ENCODE results near the gene MYO18A.

MYO18A gene

DNA sequence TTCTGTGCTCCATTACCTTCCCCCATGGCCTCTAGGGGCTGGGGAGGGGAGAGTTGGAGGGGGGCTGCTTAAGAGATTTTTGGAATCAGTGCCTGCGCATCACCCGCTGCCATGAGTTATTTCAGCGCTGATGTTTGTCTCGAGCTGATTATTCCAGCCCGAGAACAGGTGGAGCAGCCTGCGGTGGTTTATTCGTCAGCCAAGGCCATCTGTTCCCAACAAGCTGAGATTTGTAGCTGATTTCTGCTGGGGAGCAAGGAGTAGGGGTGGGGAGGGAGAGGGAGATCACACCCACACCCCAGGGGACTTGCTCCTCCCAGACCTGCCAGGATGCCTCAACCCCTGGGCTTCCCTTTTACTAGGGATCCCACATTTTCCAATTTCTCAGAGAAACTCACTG lies 114.2 kb downstream of the MYO18A start:
- Mint-ChIP-seq H3K27ac (peak overlapping the region; percentile 74), H3K4me3 (no peak overlapping the region), H3K9me3 (no peaks in the 10 kb centered on the region), H3K27me3 (peaks cover 2% of the 10 kb centered on the region), H3K4me1 (ENCODE audit: low read depth) (peaks cover 79% of the 10 kb centered on the region), H3K36me3 (ENCODE audit: low read depth) (peaks cover 10% of the 10 kb centered on the region)
- intact Hi-C loops (cut with micrococcal nuclease), result loop anchor here (5.0 kb wide), 1 partner anchor 34 kb away; no protein-coding TSS in a partner anchor

DNA sequence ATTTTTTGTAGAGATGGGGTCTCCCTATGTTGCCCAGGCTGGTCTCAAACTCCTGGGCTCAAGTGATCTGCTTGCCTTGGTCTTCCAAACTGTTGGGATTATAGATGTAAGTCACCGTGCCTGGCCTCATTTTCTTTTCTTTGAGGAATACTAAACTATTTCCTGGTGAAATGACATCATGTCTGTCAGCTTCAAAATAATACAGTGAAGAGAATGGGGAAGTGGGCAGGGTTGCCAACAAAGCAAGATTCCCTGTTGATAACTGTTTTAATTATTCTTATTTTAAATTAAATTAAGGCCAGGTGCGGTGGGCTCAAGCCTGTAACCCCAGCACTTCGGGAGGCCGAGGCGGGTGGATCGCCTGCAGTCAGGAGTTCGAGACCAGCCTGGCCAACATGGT lies 116.2 kb downstream of the MYO18A start:
- intact Hi-C loops (cut with micrococcal nuclease), result no loop called here
- H3K27me3 Mint-ChIP-seq, result peaks cover 2% of the 10 kb centered on the region
- H3K36me3 Mint-ChIP-seq (ENCODE audit: low read depth), result peaks cover 10% of the 10 kb centered on the region
- peaks cover 82% of the 10 kb centered on the region for H3K4me1 Mint-ChIP-seq (ENCODE audit: low read depth)
- no peaks in the 10 kb centered on the region for H3K9me3 Mint-ChIP-seq
- no peak overlapping the region for H3K4me3 Mint-ChIP-seq
- H3K27ac Mint-ChIP-seq, result peak overlapping the region; percentile 89

DNA sequence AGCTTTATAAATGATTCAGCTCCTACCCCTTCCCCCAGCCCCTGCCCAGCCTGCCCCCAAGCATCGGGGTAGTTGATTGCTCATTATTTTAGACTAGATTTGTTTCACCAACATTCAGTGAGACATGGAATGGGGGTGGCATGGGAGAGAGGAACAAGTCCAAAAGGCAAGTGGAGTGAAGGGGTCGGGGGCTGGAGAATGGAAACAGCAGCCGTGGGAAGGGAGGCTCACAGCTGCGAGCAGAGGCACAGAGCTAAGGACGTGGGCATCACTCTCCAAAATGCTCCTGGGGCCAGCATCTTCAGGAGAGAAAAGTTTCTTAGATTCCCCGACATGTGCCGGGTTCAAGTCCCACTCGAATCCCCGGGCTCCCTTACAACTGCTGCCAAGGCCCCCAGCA lies 118.0 kb downstream of the MYO18A start:
- H3K4me1 Mint-ChIP-seq (ENCODE audit: low read depth), result peaks cover 83% of the 10 kb centered on the region
- intact Hi-C loops (cut with micrococcal nuclease), result no loop called here
- peak overlapping the region; percentile 89 for H3K27ac Mint-ChIP-seq
- no peak overlapping the region for H3K4me3 Mint-ChIP-seq
- H3K27me3 Mint-ChIP-seq, result peaks cover 2% of the 10 kb centered on the region
- peaks cover 10% of the 10 kb centered on the region for H3K36me3 Mint-ChIP-seq (ENCODE audit: low read depth)
- no peaks in the 10 kb centered on the region for H3K9me3 Mint-ChIP-seq

DNA sequence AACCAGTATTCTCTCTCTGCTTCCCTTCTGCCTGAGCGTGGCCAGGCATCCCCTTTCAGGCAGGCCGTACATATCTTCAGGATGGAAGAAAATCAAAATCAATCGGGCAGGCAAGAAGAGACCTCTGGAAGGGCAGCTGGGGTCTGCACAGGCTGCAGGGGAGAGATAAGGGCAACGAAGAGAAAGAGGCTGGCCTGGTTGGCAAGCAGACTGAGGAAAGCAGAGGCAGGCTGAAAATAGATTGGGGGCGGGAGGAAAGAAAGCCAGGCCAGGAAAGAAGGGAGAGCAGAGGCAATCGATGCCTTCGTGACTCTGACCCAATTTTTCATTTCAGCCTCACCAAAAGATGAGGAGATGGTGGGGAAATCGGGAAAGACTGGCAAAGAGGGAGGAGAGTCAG lies 119.2 kb downstream of the MYO18A start:
- peaks cover 6% of the 10 kb centered on the region for H3K27me3 Mint-ChIP-seq
- peaks cover 71% of the 10 kb centered on the region for H3K4me1 Mint-ChIP-seq (ENCODE audit: low read depth)
- intact Hi-C loops (cut with micrococcal nuclease), result no loop called here
- H3K36me3 Mint-ChIP-seq (ENCODE audit: low read depth), result peaks cover 10% of the 10 kb centered on the region
- no peaks in the 10 kb centered on the region for H3K9me3 Mint-ChIP-seq
- H3K4me3 Mint-ChIP-seq, result no peak overlapping the region
- peak overlapping the region; percentile 89 for H3K27ac Mint-ChIP-seq

DNA sequence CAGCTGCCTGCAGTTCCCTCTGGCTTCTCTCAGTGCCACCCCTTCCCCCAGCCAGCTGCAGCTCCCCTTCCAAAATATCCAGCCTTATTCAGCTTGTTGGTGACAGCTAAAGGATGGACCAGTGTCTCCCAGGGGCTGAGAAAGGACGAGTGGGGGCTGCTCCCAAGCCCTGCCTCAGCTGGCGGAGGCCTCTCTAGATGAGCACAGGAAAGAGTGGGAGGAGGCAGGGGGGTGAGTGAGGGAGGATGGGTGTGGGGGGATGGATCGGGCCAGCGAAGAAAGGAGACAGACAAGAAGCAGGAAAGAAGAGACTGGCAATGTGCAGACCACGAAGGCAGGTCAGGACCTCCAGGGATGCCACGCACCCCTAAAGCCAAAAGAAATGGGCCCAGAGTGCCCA lies 119.7 kb downstream of the MYO18A start:
- Mint-ChIP-seq H3K27me3 (peaks cover 9% of the 10 kb centered on the region), H3K4me1 (ENCODE audit: low read depth) (peaks cover 66% of the 10 kb centered on the region), H3K4me3 (peak overlapping the region; percentile 27), H3K36me3 (ENCODE audit: low read depth) (peaks cover 10% of the 10 kb centered on the region), H3K9me3 (no peaks in the 10 kb centered on the region), H3K27ac (peak overlapping the region; percentile 89)
- intact Hi-C loops (cut with micrococcal nuclease), result no loop called here

DNA sequence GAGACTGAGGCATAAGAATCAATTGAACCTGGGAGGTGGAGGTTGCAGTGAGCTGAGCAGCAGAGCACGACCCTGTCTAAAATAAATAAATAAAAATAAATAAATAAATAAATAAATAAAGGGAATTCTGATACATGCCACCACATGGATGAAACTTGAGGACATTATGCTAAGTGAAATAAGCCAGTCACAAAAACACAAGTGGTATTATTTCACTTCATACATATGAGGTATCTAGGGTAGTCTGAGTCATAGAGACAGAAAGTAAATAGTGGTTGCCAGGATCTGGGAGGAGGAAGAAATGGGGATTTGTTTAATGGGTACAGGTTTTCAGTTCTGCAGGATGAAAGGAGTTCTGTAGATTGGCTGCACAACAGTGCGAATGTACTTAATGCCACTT lies 120.9 kb downstream of the MYO18A start:
- H3K4me1 Mint-ChIP-seq (ENCODE audit: low read depth), result peaks cover 54% of the 10 kb centered on the region
- intact Hi-C loops (cut with micrococcal nuclease), result no loop called here
- peaks cover 10% of the 10 kb centered on the region for H3K36me3 Mint-ChIP-seq (ENCODE audit: low read depth)
- no peak overlapping the region for H3K4me3 Mint-ChIP-seq
- H3K9me3 Mint-ChIP-seq, result no peaks in the 10 kb centered on the region
- H3K27ac Mint-ChIP-seq, result peak overlapping the region; percentile 89
- peaks cover 9% of the 10 kb centered on the region for H3K27me3 Mint-ChIP-seq

DNA sequence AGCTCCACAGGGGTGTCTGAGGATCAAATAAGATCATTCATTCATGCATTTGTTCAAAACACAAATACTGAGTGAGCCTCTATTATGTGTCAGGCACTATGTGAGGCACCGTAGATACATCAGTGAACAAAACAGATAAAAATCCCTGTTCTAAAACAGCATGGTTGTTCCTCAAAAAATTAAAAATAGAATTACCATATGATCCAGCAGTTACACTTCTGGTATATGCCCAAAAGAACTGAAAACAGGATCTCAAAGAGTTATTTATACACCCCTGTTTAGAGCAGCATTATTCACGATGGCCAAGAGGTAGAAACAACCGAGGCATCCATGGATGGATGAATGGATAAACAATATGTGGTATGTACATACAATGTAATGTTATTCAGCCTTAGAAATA lies 121.8 kb downstream of the MYO18A start:
- intact Hi-C loops (cut with micrococcal nuclease), result no loop called here
- Mint-ChIP-seq H3K4me1 (ENCODE audit: low read depth) (peaks cover 49% of the 10 kb centered on the region), H3K9me3 (no peaks in the 10 kb centered on the region), H3K27ac (peak overlapping the region; percentile 41), H3K27me3 (peaks cover 9% of the 10 kb centered on the region), H3K4me3 (peak overlapping the region; percentile 8), H3K36me3 (ENCODE audit: low read depth) (peaks cover 10% of the 10 kb centered on the region)

DNA sequence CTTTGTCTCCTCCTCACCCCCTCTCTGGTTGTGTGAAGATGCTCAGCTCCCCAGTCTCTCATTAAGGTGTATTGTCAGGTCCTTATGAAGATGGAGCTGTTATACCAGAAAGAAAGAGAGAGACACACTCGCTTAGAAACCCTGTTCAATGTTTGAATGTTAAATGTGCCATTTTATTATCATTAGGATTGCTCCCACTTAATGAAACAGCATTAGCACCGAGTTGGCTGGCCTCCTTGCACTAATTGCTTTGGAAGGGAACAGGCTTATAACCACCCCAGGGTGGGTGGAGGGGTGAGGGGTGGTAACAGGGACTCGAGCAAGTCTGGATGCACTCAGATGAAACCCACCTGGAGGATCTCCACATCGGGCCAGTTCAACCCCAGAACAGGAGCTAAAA lies 122.8 kb downstream of the MYO18A start:
- H3K4me1 Mint-ChIP-seq (ENCODE audit: low read depth), result peaks cover 40% of the 10 kb centered on the region
- no peak overlapping the region for H3K4me3 Mint-ChIP-seq
- H3K27me3 Mint-ChIP-seq, result peaks cover 9% of the 10 kb centered on the region
- H3K36me3 Mint-ChIP-seq (ENCODE audit: low read depth), result peaks cover 4% of the 10 kb centered on the region
- H3K27ac Mint-ChIP-seq, result peak overlapping the region; percentile 27
- intact Hi-C loops (cut with micrococcal nuclease), result no loop called here
- H3K9me3 Mint-ChIP-seq, result no peaks in the 10 kb centered on the region

DNA sequence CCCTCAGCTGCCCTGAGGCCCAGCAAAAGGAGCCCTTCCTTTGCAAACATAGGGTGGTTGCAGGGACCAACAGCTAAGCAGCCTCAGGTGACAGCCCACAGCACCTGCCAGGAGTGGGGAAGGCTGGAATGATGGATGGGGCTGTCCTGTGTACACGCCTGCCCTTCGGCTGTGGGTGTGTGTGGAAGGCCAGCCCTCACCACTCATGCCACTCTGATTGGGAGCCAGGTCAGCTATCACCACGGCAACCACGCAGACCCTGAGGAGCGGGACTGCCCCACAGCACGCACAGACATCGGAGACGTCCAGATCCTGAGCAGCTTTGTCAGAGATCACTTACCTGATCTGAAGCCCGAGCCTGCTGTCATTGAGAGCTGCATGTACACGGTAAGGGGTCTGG lies 125.4 kb downstream of the MYO18A start:
- peaks cover 24% of the 10 kb centered on the region for H3K4me1 Mint-ChIP-seq (ENCODE audit: low read depth)
- intact Hi-C loops (cut with micrococcal nuclease), result no loop called here
- H3K27me3 Mint-ChIP-seq, result peaks cover 7% of the 10 kb centered on the region
- H3K27ac Mint-ChIP-seq, result no peak overlapping the region
- H3K9me3 Mint-ChIP-seq, result no peaks in the 10 kb centered on the region
- H3K4me3 Mint-ChIP-seq, result no peak overlapping the region
- no peaks in the 10 kb centered on the region for H3K36me3 Mint-ChIP-seq (ENCODE audit: low read depth)

DNA sequence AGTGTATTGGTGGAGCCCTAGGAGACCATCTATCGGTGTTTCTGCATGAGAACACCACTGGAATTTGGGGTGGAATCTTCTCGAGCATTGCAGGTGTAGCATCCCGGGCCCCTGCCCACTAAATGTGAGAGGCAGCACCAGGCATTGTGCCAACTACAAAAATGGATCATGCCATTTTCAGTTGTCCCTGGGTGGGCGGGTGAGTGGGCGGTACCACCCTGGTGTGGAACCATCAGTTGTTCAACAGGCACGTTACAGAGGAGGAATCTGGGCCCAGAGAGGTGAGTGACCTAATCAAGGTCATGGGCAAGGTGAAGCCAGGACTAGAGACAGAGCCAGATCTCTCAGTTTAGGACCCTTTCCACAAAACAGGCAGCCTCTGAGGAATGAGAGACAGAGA lies 128.5 kb downstream of the MYO18A start:
- intact Hi-C loops (cut with micrococcal nuclease), result no loop called here
- H3K4me1 Mint-ChIP-seq (ENCODE audit: low read depth), result peaks cover 26% of the 10 kb centered on the region
- peaks cover 13% of the 10 kb centered on the region for H3K27me3 Mint-ChIP-seq
- no peak overlapping the region for H3K4me3 Mint-ChIP-seq
- H3K27ac Mint-ChIP-seq, result peak overlapping the region; percentile 32
- H3K36me3 Mint-ChIP-seq (ENCODE audit: low read depth), result no peaks in the 10 kb centered on the region
- H3K9me3 Mint-ChIP-seq, result no peaks in the 10 kb centered on the region

DNA sequence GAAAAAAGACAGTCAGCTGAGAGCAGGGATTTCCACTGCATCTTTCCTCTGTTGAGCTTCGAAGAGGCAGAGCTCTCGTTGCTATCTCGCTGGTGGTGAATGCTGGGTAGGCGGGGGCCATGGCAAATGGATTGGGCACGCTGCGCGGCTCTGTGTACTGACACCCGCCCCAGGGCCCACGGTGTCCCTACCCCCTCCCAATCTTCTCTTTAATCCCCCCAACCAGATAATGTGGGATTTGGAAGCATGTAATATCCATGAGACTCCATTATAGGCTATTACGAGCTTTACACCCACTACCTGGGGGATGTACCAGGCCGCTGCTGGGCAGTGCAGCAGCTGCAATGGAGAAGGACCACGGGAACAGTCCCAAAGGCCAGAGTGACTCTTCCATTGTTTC lies 129.0 kb downstream of the MYO18A start:
- intact Hi-C loops (cut with micrococcal nuclease), result no loop called here
- Mint-ChIP-seq H3K9me3 (no peaks in the 10 kb centered on the region), H3K4me1 (ENCODE audit: low read depth) (peaks cover 31% of the 10 kb centered on the region), H3K36me3 (ENCODE audit: low read depth) (no peaks in the 10 kb centered on the region), H3K4me3 (no peak overlapping the region), H3K27ac (no peak overlapping the region), H3K27me3 (peaks cover 9% of the 10 kb centered on the region)

DNA sequence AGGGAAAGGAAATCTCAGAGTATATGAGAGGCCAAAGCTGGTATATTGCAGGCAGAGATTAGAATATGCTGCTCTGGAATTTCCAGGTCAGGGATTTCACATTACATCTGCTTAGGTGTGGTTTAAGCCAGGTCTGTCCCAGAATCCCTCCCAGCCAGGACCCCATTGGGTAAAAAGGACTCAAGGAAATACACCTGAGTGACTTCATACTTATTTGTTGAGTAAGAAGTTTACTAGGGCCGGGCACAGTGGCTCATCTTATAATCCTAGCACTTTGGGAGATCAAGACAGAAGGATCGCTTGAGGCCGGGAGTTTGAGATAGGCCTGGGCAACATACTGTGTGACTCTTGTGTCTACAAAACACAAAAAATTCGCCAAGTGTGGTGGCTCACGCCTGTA lies 130.0 kb downstream of the MYO18A start:
- Mint-ChIP-seq H3K27ac (no peak overlapping the region), H3K4me3 (no peak overlapping the region), H3K4me1 (ENCODE audit: low read depth) (peaks cover 39% of the 10 kb centered on the region), H3K36me3 (ENCODE audit: low read depth) (no peaks in the 10 kb centered on the region), H3K27me3 (peaks cover 5% of the 10 kb centered on the region), H3K9me3 (no peaks in the 10 kb centered on the region)
- intact Hi-C loops (cut with micrococcal nuclease), result no loop called here

DNA sequence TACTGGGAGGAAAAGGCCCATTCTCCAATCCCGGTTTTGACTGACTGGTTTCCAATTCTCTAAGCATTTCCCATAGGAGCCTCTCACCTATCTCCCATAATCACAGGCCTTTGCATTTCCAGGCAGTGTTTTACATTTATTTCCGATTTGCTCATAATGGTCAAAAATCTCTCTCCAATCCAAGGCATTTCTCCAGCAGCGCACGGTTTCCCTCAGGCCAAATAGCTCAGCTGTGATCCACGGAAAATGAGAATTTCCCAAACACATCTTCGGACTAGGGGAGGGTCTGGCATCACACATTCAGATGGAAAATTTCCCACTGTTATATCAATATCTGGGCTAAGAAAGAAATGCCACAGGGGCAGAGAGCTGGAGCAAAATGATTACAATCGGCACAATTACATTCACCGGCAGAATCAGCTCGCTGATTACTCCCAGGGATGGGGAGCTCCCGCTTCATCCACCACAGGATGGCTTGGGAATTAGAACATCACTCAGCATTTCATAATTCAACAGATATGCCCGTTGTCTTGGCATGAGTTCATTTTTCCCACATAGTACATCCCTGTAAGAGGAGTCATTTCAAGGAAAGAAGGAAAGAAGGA lies 130.6 kb downstream of the MYO18A start:
- peaks cover 43% of the 10 kb centered on the region for H3K4me1 Mint-ChIP-seq (ENCODE audit: low read depth)

DNA sequence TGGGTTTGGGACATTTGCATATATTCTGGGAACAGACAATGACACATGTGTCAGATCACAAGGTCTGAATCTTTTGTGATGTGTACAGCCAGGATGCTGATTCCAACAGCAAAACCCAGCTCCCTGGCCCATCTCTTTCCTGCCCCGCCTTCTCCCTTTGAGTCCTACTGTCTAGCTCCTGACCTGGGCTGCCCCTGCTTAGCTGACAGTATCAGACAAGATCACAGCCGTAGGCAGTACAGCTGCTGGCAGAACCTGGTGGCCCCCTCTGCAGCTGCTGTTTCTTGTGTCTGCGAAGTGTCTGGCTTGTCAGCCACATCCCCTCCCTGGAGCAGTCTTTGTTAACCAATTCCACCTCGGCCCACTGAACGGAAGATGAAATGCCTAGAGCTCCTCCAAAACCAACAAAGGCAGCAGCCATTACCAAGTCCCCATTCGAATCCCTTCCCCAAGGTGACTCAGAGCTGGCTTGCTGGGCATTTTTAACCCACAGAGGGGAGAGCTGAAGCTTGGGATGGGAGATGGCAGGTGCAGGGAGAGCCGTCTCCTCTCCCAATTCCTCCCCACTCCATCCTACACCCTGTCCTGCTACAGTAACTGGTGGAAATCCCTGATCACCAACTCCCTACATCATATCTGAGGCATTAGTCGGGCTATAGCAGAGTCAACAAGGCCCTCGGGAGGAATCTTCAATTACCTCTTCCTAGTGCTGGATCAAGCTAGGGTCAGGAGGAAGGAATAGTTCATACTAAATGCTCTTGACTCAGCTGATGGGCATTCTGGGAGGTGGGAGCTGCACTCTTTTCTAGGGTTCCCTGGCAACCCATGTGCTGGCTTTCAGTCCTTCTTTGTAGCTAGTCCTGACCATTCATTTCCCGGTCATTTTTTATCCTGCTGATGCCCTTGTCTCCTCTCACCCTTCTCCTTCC lies 131.5 kb downstream of the MYO18A start:
- H3K4me1 Mint-ChIP-seq (ENCODE audit: low read depth), result peaks cover 53% of the 10 kb centered on the region
- intact Hi-C loops (cut with micrococcal nuclease), result no loop called here
- H3K27me3 Mint-ChIP-seq, result peaks cover 5% of the 10 kb centered on the region

More for the DNA sequence above, 130.6 kb downstream of the MYO18A start:
- no peak overlapping the region for H3K27ac Mint-ChIP-seq
- intact Hi-C loops (cut with micrococcal nuclease), result no loop called here
- no peak overlapping the region for H3K4me3 Mint-ChIP-seq
- no peaks in the 10 kb centered on the region for H3K36me3 Mint-ChIP-seq (ENCODE audit: low read depth)
- H3K27me3 Mint-ChIP-seq, result peaks cover 5% of the 10 kb centered on the region
- no peaks in the 10 kb centered on the region for H3K9me3 Mint-ChIP-seq

More for the DNA sequence above, 131.5 kb downstream of the MYO18A start:
- Mint-ChIP-seq H3K27ac (peak overlapping the region; percentile 33), H3K4me3 (no peak overlapping the region), H3K9me3 (no peaks in the 10 kb centered on the region), H3K36me3 (ENCODE audit: low read depth) (no peaks in the 10 kb centered on the region)
